GM18502 (cell line): ENCODE measurements around the gene SCUBE2.

Experiments
- ATAC-seq: cut with Tn5 transposase; IDR thresholded peaks from one replicate; pipeline ENCODE4 v1.9.1; 2021; ENCODE audit warnings: mild to moderate bottlenecking; ENCODE audit not compliant: unreplicated experiment, poor library complexity

Gene SCUBE2

GRCh38 chr11:9076661-9077060 is 14.7 kb downstream of the SCUBE2 start:
- ATAC-seq = no peak

- ATAC-seq = no peak
These were observed 15.4 kb downstream of the SCUBE2 start for GRCh38 chr11:9076046-9076445.

DNA sequence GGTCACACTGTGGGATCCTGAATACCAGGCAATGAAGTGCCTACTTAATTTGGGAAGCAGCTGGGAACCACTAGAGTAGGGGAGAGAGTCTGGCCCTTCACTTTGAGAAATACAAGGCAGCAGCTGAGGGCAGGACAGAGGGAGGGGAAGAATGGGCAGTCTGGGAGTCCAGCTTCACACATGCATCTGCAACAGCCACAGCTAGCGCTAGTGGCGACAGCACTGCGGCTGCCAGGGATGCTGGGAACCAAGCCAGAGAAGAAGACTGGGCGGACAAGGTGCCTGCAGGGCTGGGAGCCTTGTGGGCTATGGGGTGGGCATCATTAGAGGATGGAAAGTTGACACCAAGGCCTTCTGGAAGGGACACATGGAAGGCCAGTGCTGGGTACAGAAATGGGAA is 15.8 kb downstream of the SCUBE2 start:
- ATAC-seq = no peak

DNA sequence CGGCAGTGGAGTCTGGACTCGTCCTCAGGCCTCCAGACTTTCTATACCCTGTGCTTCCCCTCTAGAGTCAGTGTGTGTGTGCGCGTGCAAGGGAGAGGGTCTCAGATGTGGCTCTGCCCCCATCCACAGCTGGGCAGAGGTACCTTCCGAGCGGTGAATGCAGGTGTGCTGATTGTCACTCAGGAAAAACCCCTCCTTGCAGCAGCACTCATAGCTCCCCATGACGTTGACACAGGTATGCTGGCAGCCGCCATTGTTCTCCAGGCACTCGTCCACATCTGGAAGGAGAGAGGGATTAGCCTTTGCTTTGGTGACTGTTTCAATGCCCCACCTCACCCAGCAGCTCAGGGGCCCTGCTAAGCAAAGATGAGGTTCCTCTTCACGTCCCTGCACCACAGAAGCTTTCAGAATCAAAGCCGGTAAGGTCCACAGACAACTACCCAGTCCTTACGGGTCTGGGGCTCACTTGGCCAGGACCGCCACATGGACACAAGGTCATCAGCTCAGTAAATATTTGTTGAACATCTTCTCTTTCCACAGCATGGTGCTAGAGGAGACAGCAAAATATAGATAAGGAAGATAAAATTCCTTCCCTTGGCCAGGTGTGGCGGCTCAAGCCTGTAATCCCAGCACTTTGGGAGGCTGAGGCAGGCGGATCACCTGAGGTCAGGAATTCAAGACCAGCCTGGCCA is 16.9 kb downstream of the SCUBE2 start:
- ATAC-seq = no peak

DNA sequence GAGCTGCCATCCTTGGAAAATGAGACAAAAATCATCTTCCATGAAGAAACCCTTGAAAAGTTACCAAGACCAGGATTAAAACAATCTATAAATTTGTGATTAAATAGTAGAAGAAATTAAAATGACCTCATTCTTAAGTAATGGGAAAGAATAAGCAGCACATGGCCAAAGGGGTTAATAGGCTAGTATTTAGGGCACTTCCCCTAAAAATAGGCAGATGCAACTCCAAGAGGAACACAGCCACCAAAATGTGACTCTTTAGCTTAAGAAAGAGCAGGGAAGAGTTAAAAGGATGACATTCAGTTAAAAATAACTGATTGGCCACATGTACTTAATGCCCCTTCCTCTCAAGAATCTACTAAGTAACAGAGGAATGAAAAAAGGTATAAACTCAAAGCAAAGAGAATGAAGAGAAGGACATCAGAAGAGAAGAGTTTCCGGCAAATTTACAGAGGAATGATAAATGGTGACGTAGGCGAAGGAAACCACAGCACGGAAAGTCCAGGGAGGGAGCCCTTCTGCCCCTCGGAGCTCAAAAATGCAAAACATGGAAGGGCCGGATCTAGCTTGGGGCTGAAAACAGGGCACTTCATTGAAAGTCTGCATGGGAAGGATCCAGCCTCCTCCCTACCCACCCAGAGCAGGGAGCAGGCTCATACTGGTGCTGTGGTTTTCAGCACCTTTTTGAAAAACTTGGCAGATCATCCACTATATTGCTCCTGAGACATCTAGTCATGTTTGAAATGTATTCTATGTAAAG is 17.8 kb downstream of the SCUBE2 start:
- ATAC-seq = no peak

DNA sequence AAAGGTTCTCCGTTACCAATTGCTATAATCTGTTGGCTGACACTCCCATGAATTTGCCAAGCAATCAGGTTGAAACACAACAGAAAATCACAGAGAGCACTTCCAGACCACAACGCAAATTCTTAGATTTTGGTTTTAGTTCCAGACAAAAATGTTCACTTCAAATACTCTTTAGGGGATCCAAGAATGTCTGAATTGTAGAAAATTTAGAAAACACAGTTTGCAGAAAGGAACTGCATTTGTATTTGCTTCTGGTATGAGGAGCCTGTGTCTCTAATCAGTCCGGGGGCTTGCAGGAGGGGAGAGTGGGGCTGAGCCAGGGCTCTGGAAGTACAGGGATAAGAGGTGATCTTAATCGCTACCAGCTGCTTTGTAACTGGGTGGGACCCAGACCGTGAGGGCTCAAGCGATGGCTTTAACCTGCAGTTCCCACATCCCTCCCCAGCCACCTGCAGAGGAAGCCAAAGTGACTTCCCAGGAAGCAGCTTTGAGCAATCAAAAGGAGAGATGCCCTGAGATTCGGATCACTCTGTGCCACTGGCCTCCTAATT is 18.7 kb downstream of the SCUBE2 start:
- ATAC-seq = no peak

DNA sequence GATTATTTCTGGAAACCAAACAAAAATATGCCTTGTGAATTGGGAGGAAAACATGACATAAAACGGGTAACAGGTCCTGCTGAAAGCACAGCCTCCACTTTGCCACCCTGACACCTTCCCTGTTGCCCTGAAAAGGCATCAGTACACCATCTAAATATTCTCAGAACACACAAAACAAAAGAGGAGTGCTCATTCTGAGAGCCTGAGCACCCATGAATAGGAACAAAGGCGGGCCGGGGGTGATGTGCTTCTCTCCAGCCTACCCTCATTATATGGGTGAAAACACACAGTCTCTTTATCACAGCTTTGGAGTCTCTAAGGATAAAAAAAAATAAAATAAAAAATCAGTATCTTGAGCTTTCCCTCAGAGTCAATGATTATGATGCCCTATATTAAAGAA is 19.7 kb downstream of the SCUBE2 start:
- ATAC-seq = no peak

GRCh38 chr11:9070749-9071491 is 20.5 kb downstream of the SCUBE2 start:
- ATAC-seq = no peak

- ATAC-seq = no peak
These were observed 21.4 kb downstream of the SCUBE2 start for GRCh38 chr11:9069862-9070470.

DNA sequence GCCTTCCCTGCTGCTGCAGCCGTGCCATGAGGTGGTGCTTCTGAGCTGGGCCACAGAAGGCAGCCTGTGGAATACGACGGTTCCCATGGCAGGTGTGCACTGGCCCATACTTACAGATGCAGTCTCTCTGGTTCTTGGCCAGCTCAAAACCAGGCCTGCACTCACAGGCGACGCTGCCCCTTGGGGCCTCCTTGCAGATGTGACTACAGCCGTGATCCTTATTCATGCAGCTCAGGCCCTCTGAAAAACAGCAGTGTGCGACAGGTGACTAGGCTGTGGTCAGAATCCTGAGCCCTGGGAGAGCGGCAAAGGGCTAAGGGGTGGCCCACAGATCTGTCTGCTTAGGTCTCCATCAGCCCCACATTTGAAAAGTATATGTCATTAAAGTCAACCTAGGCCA is 22.1 kb downstream of the SCUBE2 start:
- no peak for ATAC-seq

DNA sequence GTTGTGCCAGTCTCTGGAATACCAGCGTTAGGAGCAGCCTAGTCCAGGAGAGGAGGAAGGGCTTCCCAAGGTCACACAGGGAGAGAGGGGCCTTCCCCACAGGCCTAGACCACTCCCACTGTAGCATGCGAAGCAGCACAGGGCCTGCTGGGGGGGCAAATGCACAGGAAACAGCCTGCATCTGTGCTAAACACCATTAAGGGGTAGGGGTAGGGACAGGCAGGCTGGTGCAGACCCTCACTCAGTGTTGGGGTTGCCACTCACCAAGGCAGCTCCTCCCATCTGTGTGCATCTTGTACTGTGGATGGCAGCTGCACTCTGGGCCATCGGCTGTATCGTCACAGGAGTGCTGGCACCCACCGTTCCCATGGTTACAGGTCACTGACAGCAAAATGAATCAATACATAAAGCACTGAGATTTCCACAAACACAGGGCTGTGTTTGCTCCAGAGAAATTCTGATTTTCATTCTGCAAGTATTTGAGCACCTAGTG is 24.9 kb downstream of the SCUBE2 start:
- ATAC-seq = no peak

DNA sequence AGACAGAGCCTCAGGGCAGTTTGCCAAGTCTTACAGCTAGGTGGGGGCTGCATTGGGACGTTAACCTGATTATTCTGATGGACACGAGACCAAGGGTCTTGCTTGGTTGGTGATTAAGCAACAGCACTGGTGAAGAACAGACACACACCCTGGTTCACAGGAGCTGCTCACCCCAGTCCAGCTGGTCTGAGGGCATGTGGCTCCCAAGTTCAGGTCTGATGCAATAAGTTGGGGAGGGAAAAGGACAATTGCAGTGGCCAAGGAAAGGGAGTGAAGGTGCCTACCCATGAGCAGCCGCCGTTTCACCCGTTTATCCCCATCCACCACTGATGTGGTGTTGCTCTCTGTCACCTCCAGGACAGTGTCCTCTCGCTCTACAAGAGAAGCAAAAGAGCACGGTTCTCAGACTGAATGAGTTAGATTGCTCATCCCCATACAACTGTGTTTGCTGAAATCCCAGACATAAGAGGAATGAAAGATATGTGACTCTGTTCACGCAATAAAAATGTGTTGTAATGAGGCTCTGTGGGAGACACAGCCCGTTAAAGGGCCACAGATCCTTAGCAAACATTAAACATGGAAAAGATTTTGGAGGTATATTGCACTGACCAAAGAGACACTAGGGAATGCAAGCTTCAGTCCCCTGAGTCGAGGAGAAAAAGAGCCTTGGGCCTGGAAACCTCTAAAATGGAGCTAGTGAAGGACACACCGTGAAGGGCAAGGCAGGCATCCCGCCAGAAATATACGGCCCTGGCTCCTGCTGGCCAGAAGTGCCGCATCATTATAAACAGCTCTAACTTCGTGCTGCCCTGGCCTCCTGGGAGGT is 25.6 kb downstream of the SCUBE2 start:
- no peak for ATAC-seq

DNA sequence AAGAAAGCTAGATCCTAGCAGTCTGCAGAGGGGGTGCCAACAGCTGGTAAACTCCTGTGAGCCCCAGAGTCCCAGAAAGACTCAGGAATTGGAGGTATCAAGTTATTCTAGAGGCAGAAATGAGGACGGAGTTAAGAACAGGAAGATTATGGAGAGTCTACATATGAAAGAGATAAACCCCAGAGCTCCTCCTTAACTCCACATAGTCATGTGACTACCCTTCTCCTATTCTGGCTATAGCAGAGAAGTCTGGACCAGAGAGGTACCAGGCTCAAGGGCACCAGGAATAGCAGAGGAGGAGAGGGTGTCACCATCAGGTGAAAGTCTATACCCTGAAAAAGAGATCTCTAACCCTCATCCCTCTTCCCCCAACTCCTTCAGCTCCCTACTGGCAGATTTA is 29.6 kb downstream of the SCUBE2 start:
- no peak for ATAC-seq

DNA sequence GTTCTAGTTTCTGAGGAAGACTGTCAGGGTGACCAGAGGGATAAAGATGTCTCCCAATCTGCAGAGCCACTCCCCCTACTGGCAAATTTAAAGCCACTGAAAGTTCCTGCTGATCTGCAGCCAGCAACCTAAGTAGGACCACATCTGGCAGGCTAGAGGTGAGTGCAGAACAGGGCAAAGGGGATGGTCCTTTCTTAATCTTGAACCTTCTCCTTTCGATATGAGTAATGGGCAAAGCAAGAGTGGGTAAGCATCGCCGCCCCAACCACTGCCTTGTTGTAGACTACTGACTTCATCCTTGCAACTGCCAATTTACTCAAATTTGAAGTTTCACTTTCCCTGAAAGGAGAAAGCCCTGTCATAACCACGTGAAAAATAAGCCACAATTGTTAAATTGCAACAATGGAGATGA is 30.7 kb downstream of the SCUBE2 start:
- ATAC-seq = peak; percentile 98

DNA sequence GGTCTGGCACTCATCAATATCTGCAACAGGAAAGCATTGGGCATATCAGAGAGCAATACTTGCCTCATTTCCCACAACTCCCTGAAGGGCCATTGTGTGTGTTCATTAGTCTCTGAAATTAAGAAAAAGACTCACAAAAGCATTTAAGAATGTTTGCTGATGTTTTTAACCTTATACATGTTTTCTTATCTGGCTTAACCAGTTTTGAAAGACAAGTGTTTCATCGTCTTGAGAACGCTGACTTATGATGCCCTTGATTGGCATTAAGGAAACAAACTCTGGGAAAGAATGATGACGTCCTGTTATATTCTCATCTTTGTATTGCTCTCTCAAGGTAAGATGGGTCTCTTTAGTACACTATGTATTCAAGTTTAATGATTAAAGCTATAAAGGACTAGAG is 32.0 kb downstream of the SCUBE2 start:
- no peak for ATAC-seq

- no peak for ATAC-seq
These were observed 33.5 kb downstream of the SCUBE2 start for GRCh38 chr11:9057888-9058287.

DNA sequence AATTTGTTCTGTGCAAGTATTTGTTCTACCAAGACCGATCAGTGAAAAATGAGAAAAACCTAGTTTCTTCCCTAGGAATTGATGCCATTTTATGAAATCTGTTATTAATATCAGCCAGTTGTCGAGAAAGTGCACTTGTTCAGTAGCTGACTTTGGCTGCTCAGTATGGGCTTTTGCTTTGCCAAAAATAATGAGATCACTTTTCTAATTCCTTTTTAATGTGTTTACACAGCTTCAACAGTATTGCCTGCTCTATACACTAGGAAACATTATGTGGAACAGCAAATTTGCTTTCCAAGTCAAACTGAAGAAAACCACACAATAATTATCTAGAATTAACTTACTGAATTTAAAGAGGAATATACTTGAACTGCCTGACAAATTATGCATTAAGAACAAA is 34.4 kb downstream of the SCUBE2 start:
- ATAC-seq = no peak

GRCh38 chr11:9056467-9056866 is 34.9 kb downstream of the SCUBE2 start:
- ATAC-seq = no peak

- no peak for ATAC-seq
These were observed 37.9 kb downstream of the SCUBE2 start for GRCh38 chr11:9053316-9054035.
